Measurements from ENCODE around the gene SREBF2. TPM values are rescaled to one million over a fixed set of nuclear protein-coding genes. Genes with fewer than 3 reads are reported as not detected.

The SREBF2 gene
- polyA plus RNA-seq, 2 of the 4 experiments (the other 2 are of a cell fraction): 19.4 to 30.8 TPM

DNA sequence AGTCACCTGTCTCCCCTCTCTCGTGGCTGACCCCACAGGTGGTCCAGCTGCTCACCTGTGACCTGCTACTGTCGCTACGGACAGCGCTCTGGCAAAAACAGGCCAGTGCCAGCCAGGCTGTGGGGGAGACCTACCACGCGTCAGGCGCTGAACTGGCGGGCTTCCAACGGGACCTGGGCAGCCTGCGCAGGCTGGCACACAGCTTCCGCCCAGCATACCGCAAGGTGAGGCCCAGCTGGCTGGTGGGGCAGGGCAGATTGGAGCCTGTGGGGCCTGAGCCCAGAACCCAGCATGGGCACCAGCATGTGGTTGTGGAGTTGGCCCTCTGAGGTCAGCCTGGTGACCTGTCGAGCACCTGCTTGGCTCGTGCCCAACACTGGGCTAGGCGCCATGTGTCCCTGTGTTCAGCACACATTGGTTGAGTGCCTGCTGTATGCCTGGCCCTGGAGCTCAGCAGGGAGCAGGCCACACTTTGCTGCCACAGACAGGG lies 70.1 kb downstream of the SREBF2 start:
- TF ChIP-seq ZNF302 (CRISPR knock-in tag; IDR thresholded peaks at IDR 0.05) (no peak), EHMT2 (IDR thresholded peaks at IDR 0.05; ENCODE audit: low read depth) (no peak), ZC3H11A (IDR thresholded peaks at IDR 0.05) (no peak), RFX5 (IDR thresholded peaks at IDR 0.05) (no peak), TFCP2L1 (CRISPR knock-in tag; IDR thresholded peaks at IDR 0.05) (no peak), HOXB13 (CRISPR knock-in tag; IDR thresholded peaks at IDR 0.05; ENCODE audit: low read depth) (no peak), HOXB5 (CRISPR knock-in tag; IDR thresholded peaks at IDR 0.05) (no peak), ESRRA (IDR thresholded peaks at IDR 0.05; ENCODE audit: borderline replicate concordance, low read length) (no peak), KDM1A (IDR thresholded peaks at IDR 0.05; ENCODE audit: low read depth) (no peak), RCOR1 (IDR thresholded peaks at IDR 0.05; ENCODE audit: low read depth, low read length) (no peak), PHF8 (IDR thresholded peaks at IDR 0.05; ENCODE audit: borderline replicate concordance, low read depth) (no peak), POLR2AphosphoS2 (conservative IDR thresholded peaks at IDR 0.05; ENCODE audit: low read length) (no peak), GATA3 (IDR thresholded peaks at IDR 0.05; ENCODE audit: borderline replicate concordance) (no peak), HEYL (CRISPR knock-in tag; IDR thresholded peaks at IDR 0.05) (no peak), CHD4 (IDR thresholded peaks at IDR 0.05; ENCODE audit: borderline replicate concordance) (no peak), ZSCAN20 (CRISPR knock-in tag; IDR thresholded peaks at IDR 0.05) (no peak)
- TF ChIP-seq, protein P1, sequence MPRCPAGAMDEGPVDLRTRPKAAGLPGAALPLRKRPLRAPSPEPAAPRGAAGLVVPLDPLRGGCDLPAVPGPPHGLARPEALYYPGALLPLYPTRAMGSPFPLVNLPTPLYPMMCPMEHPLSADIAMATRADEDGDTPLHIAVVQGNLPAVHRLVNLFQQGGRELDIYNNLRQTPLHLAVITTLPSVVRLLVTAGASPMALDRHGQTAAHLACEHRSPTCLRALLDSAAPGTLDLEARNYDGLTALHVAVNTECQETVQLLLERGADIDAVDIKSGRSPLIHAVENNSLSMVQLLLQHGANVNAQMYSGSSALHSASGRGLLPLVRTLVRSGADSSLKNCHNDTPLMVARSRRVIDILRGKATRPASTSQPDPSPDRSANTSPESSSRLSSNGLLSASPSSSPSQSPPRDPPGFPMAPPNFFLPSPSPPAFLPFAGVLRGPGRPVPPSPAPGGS (IDR thresholded peaks at IDR 0.05): no peak
- TF ChIP-seq, protein P2, sequence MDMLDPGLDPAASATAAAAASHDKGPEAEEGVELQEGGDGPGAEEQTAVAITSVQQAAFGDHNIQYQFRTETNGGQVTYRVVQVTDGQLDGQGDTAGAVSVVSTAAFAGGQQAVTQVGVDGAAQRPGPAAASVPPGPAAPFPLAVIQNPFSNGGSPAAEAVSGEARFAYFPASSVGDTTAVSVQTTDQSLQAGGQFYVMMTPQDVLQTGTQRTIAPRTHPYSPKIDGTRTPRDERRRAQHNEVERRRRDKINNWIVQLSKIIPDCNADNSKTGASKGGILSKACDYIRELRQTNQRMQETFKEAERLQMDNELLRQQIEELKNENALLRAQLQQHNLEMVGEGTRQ (IDR thresholded peaks at IDR 0.05): no peak
- ChIA-PET CTCF (interaction anchor here (0.8 to 2.6 kb wide), 5 partner anchors 38 to 206 kb away, joined by 3 to 10 read pairs (median 4); no protein-coding TSS in a partner anchor), POLR2A (no interaction called here)
- Histone ChIP-seq H3K4me2 (no peak overlapping the region), H3K27ac (no peak overlapping the region), H3K4me3 (no peak overlapping the region), H3K9me3 (no peaks in the 10 kb centered on the region), H3K4me1 (no peaks in the 10 kb centered on the region)
- WGBS (ENCODE audit: missing lambda C conversion rate): 100% methylated on average over 3 of the region's 15 CpGs
- ATAC-seq (no peak), FAIRE-seq (no peak), DNase-seq (ENCODE audit: low read depth in 1 of 2, low spot score in 1 of 2) (no peak)

DNA sequence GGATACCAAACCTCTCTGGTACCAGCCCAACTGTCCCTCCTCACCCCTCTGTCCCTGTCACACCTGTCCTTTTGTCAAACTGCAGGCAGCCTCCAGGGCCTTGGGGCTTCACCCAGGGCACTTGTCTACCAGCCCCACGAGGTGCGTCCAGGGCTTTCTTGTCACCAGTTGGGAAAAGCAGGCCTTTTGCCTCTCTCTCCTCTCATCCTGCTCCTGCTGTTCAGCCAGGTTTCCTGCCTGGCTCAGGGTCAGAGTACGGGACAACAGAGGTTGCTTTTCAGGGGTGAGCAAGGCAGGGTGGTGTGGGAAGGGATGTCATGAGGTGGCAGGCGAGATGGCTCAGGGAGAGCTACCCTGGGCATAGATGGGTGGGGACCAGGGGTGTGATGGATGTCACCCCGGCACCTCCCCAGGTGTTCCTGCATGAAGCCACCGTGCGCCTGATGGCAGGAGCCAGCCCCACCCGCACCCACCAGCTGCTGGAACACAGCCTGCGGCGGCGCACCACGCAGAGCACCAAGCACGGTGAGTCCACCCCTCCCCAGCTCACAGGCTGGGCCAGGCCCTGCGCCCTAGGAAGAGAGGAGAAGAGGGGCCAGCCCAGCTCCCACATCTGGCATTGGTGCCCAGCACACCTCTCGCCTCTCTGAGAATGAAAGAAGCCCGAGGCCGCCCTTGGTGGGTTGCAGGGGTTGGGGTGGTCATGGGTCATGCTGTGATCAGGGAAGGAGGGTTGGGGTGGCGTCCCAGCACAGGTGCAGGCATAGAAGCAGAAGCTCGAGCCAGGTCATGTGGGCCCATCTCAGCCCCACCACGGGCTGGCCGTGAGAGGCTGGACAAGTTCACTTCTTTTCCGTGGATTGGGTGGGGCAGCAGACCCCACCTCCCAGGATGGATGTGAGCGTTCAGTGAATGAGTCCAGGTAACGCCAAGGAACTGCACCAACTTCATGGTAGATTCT lies 71.8 kb downstream of the SREBF2 start:
- Histone ChIP-seq H3K4me2 (no peak overlapping the region), H3K4me1 (no peaks in the 10 kb centered on the region), H3K4me3 (no peak overlapping the region), H3K27ac (no peak overlapping the region), H3K9me3 (no peaks in the 10 kb centered on the region)
- DNase-seq (ENCODE audit: low read depth in 1 of 2, low spot score in 1 of 2): no peak
- POLR2A ChIA-PET: no interaction called here
- TF ChIP-seq HOXB13 (CRISPR knock-in tag; IDR thresholded peaks at IDR 0.05; ENCODE audit: low read depth) (no peak), RNF2 (IDR thresholded peaks at IDR 0.05; ENCODE audit: borderline replicate concordance, low read depth) (no peak), GATA3 (IDR thresholded peaks at IDR 0.05; ENCODE audit: borderline replicate concordance) (no peak), SREBF2 (IDR thresholded peaks at IDR 0.05) (no peak), JUNB (IDR thresholded peaks at IDR 0.05) (no peak), SMC3 (IDR thresholded peaks at IDR 0.05) (no peak), HOXA7 (CRISPR knock-in tag; IDR thresholded peaks at IDR 0.05) (no peak), NFE2L2 (conservative IDR thresholded peaks at IDR 0.05; ENCODE audit: low read length) (no peak), ESRRA (IDR thresholded peaks at IDR 0.05; ENCODE audit: borderline replicate concordance, low read length) (no peak)
- TF ChIP-seq, protein P3, sequence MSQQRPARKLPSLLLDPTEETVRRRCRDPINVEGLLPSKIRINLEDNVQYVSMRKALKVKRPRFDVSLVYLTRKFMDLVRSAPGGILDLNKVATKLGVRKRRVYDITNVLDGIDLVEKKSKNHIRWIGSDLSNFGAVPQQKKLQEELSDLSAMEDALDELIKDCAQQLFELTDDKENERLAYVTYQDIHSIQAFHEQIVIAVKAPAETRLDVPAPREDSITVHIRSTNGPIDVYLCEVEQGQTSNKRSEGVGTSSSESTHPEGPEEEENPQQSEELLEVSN (IDR thresholded peaks at IDR 0.05; ENCODE audit: borderline replicate concordance, low read depth): no peak
- TF ChIP-seq, protein P4, sequence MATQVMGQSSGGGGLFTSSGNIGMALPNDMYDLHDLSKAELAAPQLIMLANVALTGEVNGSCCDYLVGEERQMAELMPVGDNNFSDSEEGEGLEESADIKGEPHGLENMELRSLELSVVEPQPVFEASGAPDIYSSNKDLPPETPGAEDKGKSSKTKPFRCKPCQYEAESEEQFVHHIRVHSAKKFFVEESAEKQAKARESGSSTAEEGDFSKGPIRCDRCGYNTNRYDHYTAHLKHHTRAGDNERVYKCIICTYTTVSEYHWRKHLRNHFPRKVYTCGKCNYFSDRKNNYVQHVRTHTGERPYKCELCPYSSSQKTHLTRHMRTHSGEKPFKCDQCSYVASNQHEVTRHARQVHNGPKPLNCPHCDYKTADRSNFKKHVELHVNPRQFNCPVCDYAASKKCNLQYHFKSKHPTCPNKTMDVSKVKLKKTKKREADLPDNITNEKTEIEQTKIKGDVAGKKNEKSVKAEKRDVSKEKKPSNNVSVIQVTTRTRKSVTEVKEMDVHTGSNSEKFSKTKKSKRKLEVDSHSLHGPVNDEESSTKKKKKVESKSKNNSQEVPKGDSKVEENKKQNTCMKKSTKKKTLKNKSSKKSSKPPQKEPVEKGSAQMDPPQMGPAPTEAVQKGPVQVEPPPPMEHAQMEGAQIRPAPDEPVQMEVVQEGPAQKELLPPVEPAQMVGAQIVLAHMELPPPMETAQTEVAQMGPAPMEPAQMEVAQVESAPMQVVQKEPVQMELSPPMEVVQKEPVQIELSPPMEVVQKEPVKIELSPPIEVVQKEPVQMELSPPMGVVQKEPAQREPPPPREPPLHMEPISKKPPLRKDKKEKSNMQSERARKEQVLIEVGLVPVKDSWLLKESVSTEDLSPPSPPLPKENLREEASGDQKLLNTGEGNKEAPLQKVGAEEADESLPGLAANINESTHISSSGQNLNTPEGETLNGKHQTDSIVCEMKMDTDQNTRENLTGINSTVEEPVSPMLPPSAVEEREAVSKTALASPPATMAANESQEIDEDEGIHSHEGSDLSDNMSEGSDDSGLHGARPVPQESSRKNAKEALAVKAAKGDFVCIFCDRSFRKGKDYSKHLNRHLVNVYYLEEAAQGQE (IDR thresholded peaks at IDR 0.05): no peak
- no peak for FAIRE-seq
- no peak for ATAC-seq
- 94% methylated on average over 9 of the region's 24 CpGs for WGBS (ENCODE audit: missing lambda C conversion rate)
- CTCF ChIA-PET: interaction anchor here (1.2 to 2.6 kb wide), 2 partner anchors 36 to 208 kb away, joined by 3 to 10 read pairs; no protein-coding TSS in a partner anchor
